Glutamatergic neuron (in vitro differentiated cells): ENCODE data around the gene SLC6A18. TPM values are rescaled to one million over a fixed set of nuclear protein-coding genes. Genes with fewer than 3 reads are reported as not detected.

Experiments
- DNase-seq: peaks from one replicate; pipeline ENCODE4 v3.0.0; 2022
- H3K27ac Mint-ChIP-seq: one replicate; pipeline ENCODE4 v1.8.0; 2020; ENCODE audit warnings: mild to moderate bottlenecking, mixed read lengths, inconsistent platforms; ENCODE audit not compliant: unreplicated experiment
- H3K27me3 Mint-ChIP-seq: one replicate; pipeline ENCODE4 v1.8.0; 2020; ENCODE audit warnings: mild to moderate bottlenecking, moderate library complexity, mixed read lengths, inconsistent platforms; ENCODE audit not compliant: unreplicated experiment
- H3K36me3 Mint-ChIP-seq: one replicate; pipeline ENCODE4 v1.8.0; 2020; ENCODE audit warnings: mild to moderate bottlenecking, mixed read lengths, inconsistent platforms; ENCODE audit not compliant: unreplicated experiment
- H3K4me1 Mint-ChIP-seq: one replicate; pipeline ENCODE4 v1.8.0; 2020; ENCODE audit warnings: mild to moderate bottlenecking, low read depth, mixed read lengths, inconsistent platforms; ENCODE audit not compliant: unreplicated experiment
- H3K4me3 Mint-ChIP-seq: one replicate; pipeline ENCODE4 v1.8.0; 2020; ENCODE audit warnings: mild to moderate bottlenecking, mixed read lengths, inconsistent platforms; ENCODE audit not compliant: unreplicated experiment
- H3K9me3 Mint-ChIP-seq: one replicate; pipeline ENCODE4 v1.8.0; 2020; ENCODE audit warnings: mild to moderate bottlenecking, moderate library complexity, mixed read lengths, inconsistent platforms; ENCODE audit not compliant: unreplicated experiment
- CTCF ChIP-seq: fragments of 200-600 bp; sonication (generic); IDR thresholded peaks from one replicate; pipeline ENCODE4 v1.5.0; 2021; ENCODE audit not compliant: partially characterized antibody, unreplicated experiment
- total RNA-seq: library from RNA; stranded (reverse); fragmentation: NEBNext Ultra II Directional; extraction: Animal tissue kit (Norgen Biotek cat#: 25700); gene quantifications from one replicate; pipeline ENCODE4 v1.2.1, GENCODE V29; 2021; ENCODE audit not compliant: unreplicated experiment

Gene SLC6A18
- total RNA-seq, 1 donor from 2014 or later: not detected

- H3K27ac Mint-ChIP-seq: no peak overlapping the region
- DNase-seq: peak; percentile 5
- H3K4me1 Mint-ChIP-seq: peaks cover 2% of the 10 kb centered on the region
- H3K4me3 Mint-ChIP-seq: no peak overlapping the region
- H3K27me3 Mint-ChIP-seq: peaks cover 5% of the 10 kb centered on the region
- no peaks in the 10 kb centered on the region for H3K36me3 Mint-ChIP-seq
- H3K9me3 Mint-ChIP-seq: no peaks in the 10 kb centered on the region
- no peak for TF ChIP-seq CTCF
Observed at GRCh38 chr5:1187234-1187949, 37.8 kb upstream of the SLC6A18 start.

- Mint-ChIP-seq H3K4me1 (peaks cover 2% of the 10 kb centered on the region), H3K4me3 (no peak overlapping the region), H3K9me3 (no peaks in the 10 kb centered on the region), H3K36me3 (no peaks in the 10 kb centered on the region), H3K27ac (no peak overlapping the region), H3K27me3 (peaks cover 5% of the 10 kb centered on the region)
- no peak for TF ChIP-seq CTCF
- peak; percentile 5 for DNase-seq
Observed at GRCh38 chr5:1187950-1188334, 37.2 kb upstream of the SLC6A18 start.

GRCh38 chr5:1188464-1188863, 36.7 kb upstream of the SLC6A18 start:
- H3K9me3 Mint-ChIP-seq: no peaks in the 10 kb centered on the region
- H3K4me1 Mint-ChIP-seq: no peaks in the 10 kb centered on the region
- H3K27me3 Mint-ChIP-seq: peaks cover 5% of the 10 kb centered on the region
- TF ChIP-seq CTCF: no peak
- no peak for DNase-seq
- no peaks in the 10 kb centered on the region for H3K36me3 Mint-ChIP-seq
- H3K4me3 Mint-ChIP-seq: no peak overlapping the region
- no peak overlapping the region for H3K27ac Mint-ChIP-seq

DNA sequence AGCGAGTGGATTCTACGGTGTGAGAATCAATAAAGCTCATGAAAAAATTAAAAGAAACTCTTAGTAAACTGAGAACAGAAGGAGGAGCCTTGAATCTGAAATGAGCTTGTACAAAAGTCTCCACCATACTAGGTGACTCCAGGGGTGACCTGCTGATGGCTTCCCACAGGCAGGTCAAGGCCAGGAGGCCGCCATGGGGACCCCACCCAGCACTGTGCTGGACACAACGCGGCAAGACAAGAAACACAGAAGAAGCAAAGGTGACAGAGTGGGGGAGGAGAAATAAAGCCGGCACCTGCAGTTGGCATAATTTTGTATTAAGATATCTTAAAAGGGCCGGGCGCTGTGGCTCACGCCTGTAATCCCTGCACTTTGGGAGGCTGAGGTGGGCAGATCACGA, 35.9 kb upstream of the SLC6A18 start:
- no peak overlapping the region for H3K27ac Mint-ChIP-seq
- DNase-seq: peak; percentile 5
- H3K4me3 Mint-ChIP-seq: no peak overlapping the region
- TF ChIP-seq CTCF: no peak
- peaks cover 5% of the 10 kb centered on the region for H3K27me3 Mint-ChIP-seq
- H3K36me3 Mint-ChIP-seq: no peaks in the 10 kb centered on the region
- H3K4me1 Mint-ChIP-seq: no peaks in the 10 kb centered on the region
- H3K9me3 Mint-ChIP-seq: no peaks in the 10 kb centered on the region

DNA sequence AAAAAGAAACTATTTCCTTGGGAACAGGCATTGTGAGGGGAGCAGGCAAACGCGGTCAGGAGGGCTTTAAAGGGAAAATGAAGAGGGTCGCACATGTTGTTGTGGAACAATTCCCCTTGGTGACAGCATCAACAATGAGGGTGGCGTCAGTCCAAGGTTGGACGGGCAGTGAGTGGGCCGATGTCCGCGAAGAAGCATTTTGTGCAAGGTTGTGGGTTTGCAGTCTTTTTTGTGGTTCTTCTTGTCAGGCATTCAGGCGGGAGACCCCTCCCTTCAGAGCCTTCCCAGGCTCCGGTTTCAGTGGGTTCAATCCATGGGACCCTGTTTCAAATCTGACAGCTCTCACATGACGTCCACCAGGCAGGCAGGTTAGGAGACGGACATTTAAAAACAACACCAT, 34.9 kb upstream of the SLC6A18 start:
- Mint-ChIP-seq H3K27ac (no peak overlapping the region), H3K27me3 (peaks cover 5% of the 10 kb centered on the region), H3K9me3 (no peaks in the 10 kb centered on the region), H3K4me3 (no peak overlapping the region), H3K36me3 (no peaks in the 10 kb centered on the region), H3K4me1 (no peaks in the 10 kb centered on the region)
- peak; percentile 1 for DNase-seq
- TF ChIP-seq CTCF: no peak
